ENCODE measurements around the gene EEF1G.

EEF1G gene

GRCh38 chr11:62543680-62544444 is 29.8 kb downstream of the EEF1G start:
- FAIRE-seq (no peak), DNase-seq (ENCODE audit: insufficient read length, low spot score) (no peak)

GRCh38 chr11:62542750-62543567 is 30.7 kb downstream of the EEF1G start:
- DNase-seq (ENCODE audit: insufficient read length, low spot score) (no peak), FAIRE-seq (peak; percentile 72)

- DNase-seq (ENCODE audit: insufficient read length, low spot score), result no peak
- FAIRE-seq, result no peak
Observed at GRCh38 chr11:62542111-62542745, 31.5 kb downstream of the EEF1G start.

- FAIRE-seq (no peak), DNase-seq (ENCODE audit: insufficient read length, low spot score) (no peak)
Observed at GRCh38 chr11:62540804-62541701, 32.6 kb downstream of the EEF1G start.

GRCh38 chr11:62539238-62539925 is 34.3 kb downstream of the EEF1G start:
- peak; percentile 81 for DNase-seq (ENCODE audit: insufficient read length, low spot score)
- FAIRE-seq, result peak; percentile 28

- FAIRE-seq, result no peak
- no peak for DNase-seq (ENCODE audit: insufficient read length, low spot score)
Observed at GRCh38 chr11:62538470-62539237, 35.0 kb downstream of the EEF1G start.

- DNase-seq (ENCODE audit: insufficient read length, low spot score) (no peak), FAIRE-seq (no peak)
Observed at GRCh38 chr11:62536301-62536957, 37.3 kb downstream of the EEF1G start.

- FAIRE-seq (no peak), DNase-seq (ENCODE audit: insufficient read length, low spot score) (no peak)
Observed at GRCh38 chr11:62535802-62536201, 37.9 kb downstream of the EEF1G start.

- DNase-seq (ENCODE audit: insufficient read length, low spot score) (no peak), FAIRE-seq (no peak)
Observed at GRCh38 chr11:62534779-62535545, 38.7 kb downstream of the EEF1G start.

GRCh38 chr11:62532096-62532495 is 41.6 kb downstream of the EEF1G start:
- FAIRE-seq (no peak), DNase-seq (ENCODE audit: insufficient read length, low spot score) (no peak)

- no peak for FAIRE-seq
- no peak for DNase-seq (ENCODE audit: insufficient read length, low spot score)
Observed at GRCh38 chr11:62516736-62517371, 56.8 kb downstream of the EEF1G start.

- DNase-seq (ENCODE audit: insufficient read length, low spot score) (no peak), FAIRE-seq (no peak)
Observed at GRCh38 chr11:62514151-62514550, 59.5 kb downstream of the EEF1G start.

- FAIRE-seq, result no peak
- DNase-seq (ENCODE audit: insufficient read length, low spot score), result no peak
Observed at GRCh38 chr11:62513626-62514025, 60.1 kb downstream of the EEF1G start.

GRCh38 chr11:62512961-62513360 is 60.7 kb downstream of the EEF1G start:
- no peak for DNase-seq (ENCODE audit: insufficient read length, low spot score)
- no peak for FAIRE-seq

All from HTR-8/SVneo (cell line).